ENCODE measurements around the gene SELENOM.
"Not testable (repeated sequence)": the region's sequence is repeated elsewhere in the genome, so short reads cannot be mapped to it uniquely, and the experiment has no call there.

The SELENOM gene

DNA sequence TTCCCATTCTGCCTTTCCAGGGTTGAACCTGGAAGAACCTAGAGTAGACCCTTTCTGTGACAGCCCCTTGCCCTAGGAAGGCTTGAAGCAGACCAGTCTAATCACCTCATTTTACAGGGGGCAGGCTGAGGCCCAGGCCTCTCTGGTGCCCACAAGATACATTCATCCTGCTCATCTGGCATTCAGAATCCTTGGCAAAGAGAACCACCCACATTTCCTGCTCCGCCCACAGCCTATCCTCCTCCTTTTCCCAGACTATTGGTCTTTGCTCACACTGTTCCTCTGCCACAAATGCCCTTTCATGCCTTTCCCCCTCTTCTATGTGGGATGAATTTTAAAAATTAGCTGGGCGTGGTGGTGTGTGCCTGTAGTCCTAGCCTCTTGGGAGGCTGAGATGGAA, 29.0 kb downstream of the SELENOM start:
- DNase-seq (ENCODE audit: low spot score), result not testable (repeated sequence)

DNA sequence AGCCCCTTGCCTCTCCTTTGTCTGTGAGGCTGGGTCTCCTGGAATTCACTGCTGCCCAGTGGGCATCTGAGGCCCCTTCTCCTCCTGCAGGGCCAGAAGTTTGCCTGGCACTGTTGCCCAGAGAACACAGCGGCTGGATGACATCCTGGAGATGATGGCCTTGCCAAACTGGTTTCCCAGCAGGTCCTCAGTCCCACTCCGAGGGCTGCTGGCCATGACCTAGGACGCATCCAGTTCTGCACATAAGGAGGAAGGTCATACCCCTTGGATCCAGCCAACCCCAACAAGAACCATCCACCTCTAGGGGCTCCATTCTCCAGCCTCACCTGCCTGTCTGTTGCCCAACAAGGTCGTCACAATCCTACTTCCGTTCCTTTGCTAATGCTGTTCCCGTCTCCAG, 29.7 kb downstream of the SELENOM start:
- no peak for DNase-seq (ENCODE audit: low spot score)

DNA sequence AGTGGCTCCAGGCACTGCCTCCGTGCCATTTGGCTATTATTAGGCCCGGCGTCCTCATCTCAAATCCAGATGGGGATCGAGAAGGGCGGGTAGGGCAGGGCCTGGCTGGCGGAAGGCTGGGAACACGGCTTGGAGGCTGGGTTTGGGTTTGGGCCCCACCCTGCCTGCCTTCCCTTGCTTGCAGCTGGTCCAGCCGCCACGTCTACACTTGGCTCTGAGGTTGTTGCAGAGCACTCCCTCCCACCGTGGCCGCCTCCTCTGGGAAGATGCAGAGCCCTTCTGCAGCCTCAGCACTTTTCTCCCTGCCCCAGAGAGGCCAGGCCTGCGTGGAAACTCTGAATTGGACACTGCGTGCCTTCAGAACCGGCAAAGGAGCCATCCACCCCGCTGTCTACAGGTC, 31.4 kb downstream of the SELENOM start:
- no peak for DNase-seq (ENCODE audit: low spot score)

DNA sequence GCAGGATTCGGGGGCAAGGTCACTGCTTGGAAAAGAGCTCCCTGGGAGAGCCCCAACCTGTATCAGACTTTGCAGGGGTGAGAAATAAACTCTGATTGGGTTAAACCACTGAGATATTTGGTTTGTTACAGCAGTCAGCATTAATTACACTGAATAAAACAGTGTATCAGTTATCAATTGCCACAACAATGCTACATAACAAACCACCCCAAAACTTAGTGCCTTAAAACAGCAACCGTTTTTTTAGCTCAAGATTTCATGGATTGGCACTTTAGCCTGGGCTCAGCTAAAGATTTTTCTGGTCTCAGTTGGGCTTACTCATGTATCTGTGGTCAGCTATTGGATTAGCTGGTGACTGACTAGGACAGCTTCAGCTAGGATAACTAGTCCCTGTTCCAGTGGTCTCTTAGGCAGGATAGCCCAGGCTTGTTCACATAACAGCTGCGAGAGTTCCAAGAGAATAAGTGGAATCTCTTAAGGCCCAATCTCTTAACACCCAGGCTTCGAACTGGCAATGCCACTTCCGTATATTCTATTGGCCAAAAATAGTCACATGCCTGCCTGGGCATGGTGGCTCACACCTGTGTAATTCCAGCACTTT, 33.7 kb downstream of the SELENOM start:
- not testable (repeated sequence) for DNase-seq (ENCODE audit: low spot score)

DNA sequence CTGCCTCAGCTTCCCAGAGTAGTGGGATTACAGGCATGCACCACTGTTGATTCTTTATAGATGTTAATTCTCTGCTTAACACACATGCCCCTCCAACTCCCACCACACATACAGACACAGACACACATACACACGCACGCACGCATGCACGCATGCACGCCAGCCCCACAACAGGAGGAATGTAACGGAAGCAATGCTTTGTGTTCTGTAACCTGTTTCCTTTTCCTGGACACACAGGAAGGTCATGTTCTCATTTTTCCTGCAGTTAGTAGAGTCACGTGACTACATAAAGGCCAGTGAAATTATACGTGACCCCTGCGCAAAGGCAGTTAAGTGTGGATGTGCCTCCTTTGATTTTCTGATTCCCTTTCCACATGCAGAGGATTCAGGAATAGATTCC, 34.2 kb downstream of the SELENOM start:
- DNase-seq (ENCODE audit: low spot score), result not testable (repeated sequence)

DNA sequence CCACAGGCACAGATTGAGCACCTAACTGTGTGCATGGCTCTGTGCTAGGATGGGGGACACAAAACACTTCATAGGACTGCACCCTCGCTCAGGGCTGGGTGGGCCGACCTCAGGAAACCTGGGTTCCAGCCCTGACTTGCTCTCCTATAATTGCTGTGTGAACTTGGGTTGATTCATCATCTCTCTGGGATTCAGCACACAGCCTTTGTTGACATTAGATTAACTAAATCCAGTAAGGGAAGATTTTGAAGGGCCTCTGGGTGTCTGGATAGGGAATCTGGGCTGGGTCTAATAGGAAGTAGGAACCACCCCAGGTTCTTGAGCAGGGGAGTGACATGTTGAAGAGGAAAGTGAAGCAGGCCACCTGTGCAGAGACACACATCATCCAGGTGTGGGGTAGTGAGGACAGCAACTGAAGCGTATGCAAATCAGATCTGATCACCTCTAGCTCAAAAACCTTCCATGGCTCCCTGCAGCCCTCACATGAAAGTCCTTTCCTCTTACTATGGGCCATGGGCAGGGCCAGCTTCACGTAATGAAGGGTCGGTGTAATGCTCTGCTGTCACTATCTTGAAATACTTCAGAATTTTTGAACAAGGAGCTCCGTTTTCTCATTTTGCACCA, 37.6 kb downstream of the SELENOM start:
- DNase-seq (ENCODE audit: low spot score), result not testable (repeated sequence)

DNA sequence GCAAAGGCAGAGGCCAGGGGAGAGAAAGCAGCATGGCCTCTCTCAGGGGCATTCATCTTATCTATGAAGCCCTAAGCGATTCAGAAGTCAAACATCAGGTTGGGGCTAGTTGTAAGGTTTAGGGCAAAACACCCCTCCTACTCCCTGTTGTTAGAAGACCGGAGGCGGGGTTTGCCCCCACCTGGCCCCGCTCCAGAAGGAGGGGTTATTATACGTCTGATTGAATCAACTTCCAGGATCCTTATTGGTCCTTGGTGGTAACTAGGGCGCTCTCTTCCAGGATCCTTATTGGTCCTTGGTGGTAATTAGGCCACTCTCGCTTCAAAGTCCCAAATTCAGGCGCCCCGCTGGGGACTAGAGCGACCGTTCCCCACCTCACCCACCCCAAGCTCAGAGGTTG, 38.4 kb downstream of the SELENOM start:
- DNase-seq (ENCODE audit: low spot score), result no peak

DNA sequence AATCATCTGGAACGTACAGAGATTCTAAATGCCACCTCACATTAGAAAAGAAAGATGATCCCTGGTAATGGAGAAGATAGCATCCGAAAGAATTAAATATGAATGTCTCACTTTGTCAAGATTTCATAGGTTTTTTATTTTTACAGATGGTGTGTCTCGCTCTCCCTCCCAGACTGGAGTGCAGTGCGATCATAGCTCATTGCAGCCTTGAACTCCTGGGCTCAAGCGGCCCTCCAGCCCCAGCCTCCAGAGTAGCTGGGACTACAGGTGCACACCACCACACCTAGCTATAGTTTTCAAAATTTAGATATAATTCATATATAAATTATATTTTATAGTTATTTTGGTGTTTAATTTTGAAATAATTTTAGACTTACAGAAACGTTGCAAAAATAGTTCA, 43.0 kb downstream of the SELENOM start:
- DNase-seq (ENCODE audit: low spot score), result no peak

DNA sequence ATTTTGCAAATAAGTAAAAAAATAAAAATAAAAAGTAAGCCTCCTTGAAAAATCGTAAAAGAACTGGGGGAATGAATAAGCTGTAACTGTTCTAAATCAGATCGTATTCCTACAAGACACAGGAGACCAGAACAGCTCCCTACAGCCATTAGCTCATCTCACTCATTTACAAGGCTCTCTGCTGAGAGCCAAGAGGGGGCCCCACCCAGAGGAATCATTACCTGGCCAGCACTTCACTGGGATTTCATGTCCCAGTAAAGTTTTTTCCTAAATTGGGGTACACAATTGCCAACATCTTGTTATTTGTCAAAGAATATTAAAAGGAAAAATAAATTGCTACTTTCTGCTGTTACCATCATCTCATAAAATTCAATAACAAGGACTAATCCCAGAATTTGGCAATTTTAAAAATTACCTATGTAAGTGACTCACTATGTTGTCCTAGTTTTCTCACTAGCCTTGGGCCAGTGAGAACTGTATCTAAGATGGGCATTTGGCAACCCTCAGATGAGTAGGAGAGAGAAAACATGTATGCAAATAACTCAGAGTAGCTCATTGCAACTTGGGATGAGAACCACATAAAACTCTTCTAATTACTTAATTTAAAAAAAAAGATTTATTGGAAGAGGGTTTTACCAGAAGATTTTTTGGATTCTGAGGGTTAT, 44.7 kb downstream of the SELENOM start:
- no peak for DNase-seq (ENCODE audit: low spot score)

DNA sequence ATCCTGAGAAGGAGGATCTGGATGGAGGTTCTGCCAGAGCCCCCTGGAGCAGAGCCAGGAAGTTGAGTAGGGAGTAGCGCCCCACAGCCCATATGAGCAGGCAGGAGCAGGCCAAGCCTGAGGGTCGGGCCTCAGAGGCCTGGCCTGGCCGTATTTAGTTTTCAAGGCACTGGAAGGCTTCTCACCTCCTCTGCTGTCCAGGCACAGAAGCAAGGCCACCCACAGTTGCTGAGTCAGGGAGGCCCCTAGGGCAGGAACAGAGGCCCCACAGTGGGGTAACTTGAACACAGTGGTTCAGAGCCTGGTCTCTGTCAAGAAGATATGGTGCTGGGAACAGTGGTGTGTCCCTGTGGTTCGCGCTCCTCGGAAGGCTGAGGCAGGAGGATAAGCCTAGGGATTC, 47.7 kb downstream of the SELENOM start:
- not testable (repeated sequence) for DNase-seq (ENCODE audit: low spot score)

DNA sequence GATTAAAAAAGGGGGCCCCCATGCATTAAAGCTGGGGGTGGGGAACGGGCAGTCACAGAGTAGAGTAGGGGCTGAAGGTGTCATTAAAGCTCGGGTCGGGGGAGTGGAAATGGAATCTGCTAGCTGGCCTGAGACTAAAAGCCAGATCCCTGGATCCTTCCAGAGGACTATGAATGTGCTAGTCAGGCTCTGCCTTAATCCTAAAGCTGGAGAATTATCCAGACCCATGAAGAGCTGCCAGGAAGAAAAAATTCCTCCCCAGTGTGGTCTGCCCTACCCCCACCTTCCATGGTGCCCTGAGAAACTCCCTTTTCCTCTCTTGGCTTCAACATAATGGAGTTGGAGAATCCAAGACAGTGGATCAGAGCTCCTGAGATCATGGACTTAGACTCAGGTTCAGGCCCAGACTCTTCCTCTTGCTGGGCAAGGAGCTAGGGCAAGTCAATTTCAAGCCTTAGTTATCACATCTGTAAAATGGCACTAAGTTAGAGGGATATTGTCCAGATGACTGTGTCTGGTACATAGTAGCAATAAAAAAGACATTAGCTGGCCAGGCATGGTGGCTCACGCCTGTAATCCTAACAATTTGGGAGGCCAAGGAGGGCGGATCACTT, 50.3 kb downstream of the SELENOM start:
- DNase-seq (ENCODE audit: low spot score), result no peak

DNA sequence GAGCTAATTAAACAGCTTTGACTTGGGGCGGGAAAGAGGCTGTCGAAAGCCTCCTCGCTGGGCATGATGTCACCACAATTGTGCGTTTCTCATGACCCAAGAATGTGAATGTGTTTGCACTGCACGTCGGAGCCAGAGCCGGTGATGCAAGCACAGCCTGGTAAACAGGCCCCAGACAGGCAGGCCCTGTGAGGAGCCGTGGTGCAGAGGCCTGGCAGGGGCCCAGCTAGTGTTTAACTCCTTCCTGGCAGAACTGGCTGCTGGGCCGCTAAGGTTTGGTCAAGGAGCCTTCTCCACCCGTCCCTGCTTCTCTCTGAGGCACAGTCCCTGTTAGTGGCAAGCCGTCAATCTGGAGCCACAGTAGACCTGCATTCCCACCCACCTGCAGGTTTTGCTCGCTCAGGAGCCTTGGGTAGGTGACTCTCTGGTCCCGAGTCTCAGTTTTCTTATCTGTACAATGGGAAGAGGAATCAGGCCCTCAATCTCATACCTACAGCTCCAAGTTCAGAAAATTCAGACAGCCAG, 51.7 kb downstream of the SELENOM start:
- peak; percentile 60 for DNase-seq (ENCODE audit: low spot score)

DNA sequence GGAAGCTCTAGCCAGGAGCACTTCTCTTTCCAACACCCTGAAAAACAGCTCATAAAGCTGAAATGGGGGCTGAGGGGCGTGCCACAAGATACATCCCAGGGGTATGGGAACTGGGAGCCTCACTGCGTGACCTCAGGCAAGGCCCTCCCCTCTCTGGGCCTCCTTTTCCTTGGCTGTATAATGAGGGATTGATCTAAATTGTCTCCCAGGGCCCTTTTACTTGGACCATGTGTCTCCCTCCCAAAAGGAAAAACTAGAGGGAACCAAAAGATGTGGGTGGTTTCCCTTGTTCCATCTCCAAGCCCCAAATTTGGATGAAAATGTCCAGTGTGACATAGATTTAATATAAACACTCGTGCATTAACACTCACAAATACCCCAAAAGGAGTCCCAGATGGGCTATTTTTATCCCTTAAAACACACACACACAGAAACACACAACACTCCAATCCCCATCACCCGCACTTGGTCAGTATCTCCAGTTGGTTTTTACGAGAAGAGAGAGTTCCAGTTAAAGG, 52.2 kb downstream of the SELENOM start:
- DNase-seq (ENCODE audit: low spot score), result no peak

Data from ecto neural progenitor cell (in vitro differentiated cells).